ENCODE data around the gene MEIS1. TPM values are rescaled to one million over a fixed set of nuclear protein-coding genes. Genes with fewer than 3 reads are reported as not detected.

MEIS1 gene
- total RNA-seq, 2 donors from 2014 or later: 1.8 to 2.3 TPM

DNA sequence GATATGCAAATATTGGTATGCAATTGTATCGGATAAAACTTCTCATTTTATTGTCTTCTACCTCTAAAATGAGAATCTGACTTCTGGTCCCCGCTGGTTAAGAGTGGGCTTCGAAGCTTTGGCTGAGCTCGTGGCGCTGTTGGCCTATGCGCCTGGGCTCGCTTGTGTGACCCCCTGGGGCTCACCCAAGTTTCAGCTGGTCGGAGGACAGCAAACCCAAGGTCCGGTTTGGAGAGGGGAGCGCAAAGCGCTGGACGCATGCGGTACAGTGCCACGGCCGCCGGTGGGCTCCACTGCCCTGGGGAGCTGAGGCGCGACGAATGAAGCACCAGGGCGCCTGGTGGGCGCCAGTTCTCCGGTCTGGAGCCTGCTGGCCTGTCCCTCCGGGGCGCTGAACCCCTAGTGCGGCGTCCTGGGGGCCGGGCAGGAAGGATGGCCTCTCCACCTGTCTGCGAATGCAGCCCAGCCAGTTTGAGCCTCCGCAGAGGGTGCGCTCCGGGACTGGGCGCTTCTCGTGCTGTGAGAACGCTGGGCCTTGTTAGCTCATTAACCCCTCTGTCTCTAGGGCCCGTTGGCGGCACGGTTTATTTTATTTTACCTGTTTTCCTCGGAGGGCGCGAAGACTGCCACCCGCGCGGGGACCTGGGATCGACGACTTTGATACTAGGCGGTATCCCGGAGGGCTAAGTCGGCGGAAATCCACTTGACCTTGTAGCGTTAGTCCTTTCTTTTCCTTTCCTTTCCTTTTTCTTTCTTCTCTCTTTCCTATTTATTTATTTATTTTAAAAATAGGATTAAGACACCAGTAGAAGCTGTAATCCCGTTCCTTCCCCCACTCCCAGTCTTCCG is 10.4 kb downstream of the MEIS1 start:
- TF ChIP-seq, protein P1, sequence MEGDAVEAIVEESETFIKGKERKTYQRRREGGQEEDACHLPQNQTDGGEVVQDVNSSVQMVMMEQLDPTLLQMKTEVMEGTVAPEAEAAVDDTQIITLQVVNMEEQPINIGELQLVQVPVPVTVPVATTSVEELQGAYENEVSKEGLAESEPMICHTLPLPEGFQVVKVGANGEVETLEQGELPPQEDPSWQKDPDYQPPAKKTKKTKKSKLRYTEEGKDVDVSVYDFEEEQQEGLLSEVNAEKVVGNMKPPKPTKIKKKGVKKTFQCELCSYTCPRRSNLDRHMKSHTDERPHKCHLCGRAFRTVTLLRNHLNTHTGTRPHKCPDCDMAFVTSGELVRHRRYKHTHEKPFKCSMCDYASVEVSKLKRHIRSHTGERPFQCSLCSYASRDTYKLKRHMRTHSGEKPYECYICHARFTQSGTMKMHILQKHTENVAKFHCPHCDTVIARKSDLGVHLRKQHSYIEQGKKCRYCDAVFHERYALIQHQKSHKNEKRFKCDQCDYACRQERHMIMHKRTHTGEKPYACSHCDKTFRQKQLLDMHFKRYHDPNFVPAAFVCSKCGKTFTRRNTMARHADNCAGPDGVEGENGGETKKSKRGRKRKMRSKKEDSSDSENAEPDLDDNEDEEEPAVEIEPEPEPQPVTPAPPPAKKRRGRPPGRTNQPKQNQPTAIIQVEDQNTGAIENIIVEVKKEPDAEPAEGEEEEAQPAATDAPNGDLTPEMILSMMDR (conservative IDR thresholded peaks at IDR 0.05): peak; percentile 54
- H3K27ac Mint-ChIP-seq: no peak overlapping the region
- H3K4me3 Mint-ChIP-seq: peak overlapping the region; percentile 53
- peaks cover 5% of the 10 kb centered on the region for H3K4me1 ChIP-seq (ENCODE audit: control insufficient read depth, insufficient read depth, low read length)
- H3K27me3 ChIP-seq (ENCODE audit: control insufficient read depth, insufficient read depth, low read length, poor library complexity, severe bottlenecking): peaks cover 83% of the 10 kb centered on the region
- peak overlapping the region; percentile 74 for H3K27ac ChIP-seq (ENCODE audit: low read depth, low read length)
- no peak overlapping the region for H3K9ac ChIP-seq (ENCODE audit: extremely low read depth, low read length, poor library complexity, severe bottlenecking)
- peaks cover 91% of the 10 kb centered on the region for H3K27me3 Mint-ChIP-seq (ENCODE audit: insufficient read depth)
- no peaks in the 10 kb centered on the region for H3K9me3 Mint-ChIP-seq
- no peaks in the 10 kb centered on the region for H3K36me3 ChIP-seq (ENCODE audit: control insufficient read depth, insufficient read depth, low read length)
- peaks cover 31% of the 10 kb centered on the region for H3K4me1 Mint-ChIP-seq
- DNase-seq: peak; percentile 78
- no peaks in the 10 kb centered on the region for H3K9me3 ChIP-seq (ENCODE audit: control insufficient read depth, low read length)
- H3K36me3 Mint-ChIP-seq (ENCODE audit: low read depth): no peaks in the 10 kb centered on the region
- WGBS, 2 experiments (ENCODE audit: insufficient coverage in 1 of 2, insufficient read length in 1 of 2): 6 to 12% methylated on average over 28 to 52 of the region's 52 CpGs
- peak overlapping the region; percentile 66 for H3K4me3 ChIP-seq (ENCODE audit: low read length)

DNA sequence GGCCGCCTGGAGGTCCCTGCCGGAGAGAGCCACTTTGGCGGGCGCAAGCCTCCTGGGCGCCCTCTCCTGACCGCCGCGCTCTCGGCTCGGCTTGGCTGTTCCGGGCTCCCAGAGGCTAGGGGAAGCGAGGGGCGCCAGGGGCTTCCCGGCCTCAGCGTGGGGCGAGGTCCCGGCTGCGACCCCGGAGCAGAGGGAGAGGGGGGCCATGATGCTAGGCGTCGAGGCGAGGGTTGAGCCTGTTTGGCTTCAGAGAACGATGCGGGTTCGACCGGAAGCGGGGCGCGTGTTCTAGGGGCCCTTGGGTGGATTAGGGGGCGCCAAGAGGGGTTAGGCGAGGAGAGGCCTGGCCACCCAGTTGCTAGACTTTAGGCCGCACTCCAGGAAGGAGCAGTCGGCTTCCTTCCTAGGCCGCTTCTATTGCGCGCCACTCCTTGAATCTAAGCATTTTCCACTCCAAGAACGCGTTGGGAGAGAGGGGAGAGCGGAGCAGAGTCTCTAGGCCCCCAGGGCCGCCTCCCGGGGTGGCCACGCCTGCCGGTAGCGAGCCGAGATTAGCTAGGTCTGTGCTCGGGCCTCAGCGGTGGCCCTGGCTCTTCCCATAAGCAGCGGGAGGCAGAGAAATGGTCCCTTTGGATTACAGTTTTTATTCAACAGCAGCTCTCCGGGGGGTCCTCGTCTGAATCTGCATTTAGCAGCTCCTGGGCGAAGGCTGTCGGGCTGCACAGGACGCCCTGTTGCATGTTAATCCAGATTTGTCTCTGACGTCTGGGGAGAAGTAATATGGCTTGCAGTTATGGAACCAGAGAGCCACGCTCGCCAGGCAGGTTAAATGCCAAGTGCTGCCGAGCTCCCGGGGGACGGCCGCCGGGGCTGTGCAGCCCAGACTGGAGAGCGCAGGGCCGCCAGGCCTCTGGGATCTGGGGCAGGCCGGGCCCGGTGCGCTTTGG is 11.3 kb downstream of the MEIS1 start:
- 7 to 12% methylated on average over 32 to 66 of the region's 66 CpGs for WGBS, 2 experiments (ENCODE audit: insufficient coverage in 1 of 2, insufficient read length in 1 of 2)
- H3K27ac Mint-ChIP-seq: peak overlapping the region; percentile 52

DNA sequence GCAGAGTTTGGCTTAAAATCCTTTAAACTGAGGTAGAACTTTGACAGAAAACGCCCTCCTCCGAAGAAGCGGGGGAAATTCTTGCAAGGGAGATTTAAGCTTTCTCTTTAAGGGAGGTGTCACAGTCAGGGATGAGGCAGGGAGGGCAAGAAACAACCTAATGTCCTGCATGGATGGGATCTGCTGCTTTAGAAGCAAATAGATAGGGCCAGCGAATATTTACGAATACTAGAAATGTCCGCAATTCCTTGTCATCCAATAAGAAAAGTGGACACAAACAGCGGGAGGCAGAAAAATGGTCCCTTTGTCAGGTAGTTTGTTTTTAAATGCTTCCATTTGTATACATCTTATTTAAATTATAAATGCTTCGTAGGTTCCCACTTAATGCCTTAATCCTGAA is 12.0 kb downstream of the MEIS1 start:
- 33 to 61% methylated on average over 3 to 7 of the region's 8 CpGs for WGBS, 2 experiments (ENCODE audit: insufficient coverage in 1 of 2, insufficient read length in 1 of 2)
- H3K4me1 ChIP-seq (ENCODE audit: control insufficient read depth, insufficient read depth, low read length): peaks cover 5% of the 10 kb centered on the region
- Mint-ChIP-seq H3K27ac (no peak overlapping the region), H3K9me3 (no peaks in the 10 kb centered on the region), H3K4me1 (peaks cover 20% of the 10 kb centered on the region), H3K4me3 (peak overlapping the region; percentile 53), H3K27me3 (ENCODE audit: insufficient read depth) (peaks cover 88% of the 10 kb centered on the region), H3K36me3 (ENCODE audit: low read depth) (no peaks in the 10 kb centered on the region)
- TF ChIP-seq, protein P1 (conservative IDR thresholded peaks at IDR 0.05): no peak
- peaks cover 72% of the 10 kb centered on the region for H3K27me3 ChIP-seq (ENCODE audit: control insufficient read depth, insufficient read depth, low read length, poor library complexity, severe bottlenecking)
- H3K4me3 ChIP-seq (ENCODE audit: low read length): peak overlapping the region; percentile 71
- no peak for DNase-seq
- H3K9me3 ChIP-seq (ENCODE audit: control insufficient read depth, low read length): no peaks in the 10 kb centered on the region
- H3K36me3 ChIP-seq (ENCODE audit: control insufficient read depth, insufficient read depth, low read length): no peaks in the 10 kb centered on the region
- no peak overlapping the region for H3K9ac ChIP-seq (ENCODE audit: extremely low read depth, low read length, poor library complexity, severe bottlenecking)
- peak overlapping the region; percentile 21 for H3K27ac ChIP-seq (ENCODE audit: low read depth, low read length)

More for the DNA sequence above, 11.3 kb downstream of the MEIS1 start:
- H3K27me3 Mint-ChIP-seq (ENCODE audit: insufficient read depth): peaks cover 89% of the 10 kb centered on the region
- H3K36me3 ChIP-seq (ENCODE audit: control insufficient read depth, insufficient read depth, low read length): no peaks in the 10 kb centered on the region
- H3K4me1 ChIP-seq (ENCODE audit: control insufficient read depth, insufficient read depth, low read length): peaks cover 5% of the 10 kb centered on the region
- no peak overlapping the region for H3K9ac ChIP-seq (ENCODE audit: extremely low read depth, low read length, poor library complexity, severe bottlenecking)
- TF ChIP-seq, protein P1 (conservative IDR thresholded peaks at IDR 0.05): peak; percentile 71
- H3K36me3 Mint-ChIP-seq (ENCODE audit: low read depth): no peaks in the 10 kb centered on the region
- H3K9me3 Mint-ChIP-seq: no peaks in the 10 kb centered on the region
- peak; percentile 87 for DNase-seq
- H3K27ac ChIP-seq (ENCODE audit: low read depth, low read length): peak overlapping the region; percentile 74
- H3K4me1 Mint-ChIP-seq: peaks cover 25% of the 10 kb centered on the region
- no peaks in the 10 kb centered on the region for H3K9me3 ChIP-seq (ENCODE audit: control insufficient read depth, low read length)
- H3K4me3 ChIP-seq (ENCODE audit: low read length): peak overlapping the region; percentile 71
- H3K27me3 ChIP-seq (ENCODE audit: control insufficient read depth, insufficient read depth, low read length, poor library complexity, severe bottlenecking): peaks cover 80% of the 10 kb centered on the region
- peak overlapping the region; percentile 53 for H3K4me3 Mint-ChIP-seq

Data from endodermal cell (in vitro differentiated cells).